Spleen (tissue), 7 donors: ENCODE measurements around the gene RAP2A.

Experiments used
- CTCF ChIP-seq, 11 experiments: fragments of 200-600 bp in 7 of 11; fragments of 450-650 bp in 4 of 11; sonication (generic) in 4 of 11; IDR thresholded peaks in 8 of 11; conservative IDR thresholded peaks in 3 of 11; 1 replicate in 7 of 11; 2 replicates in 4 of 11; pipeline versions ENCODE4 v1.4.0 to v1.8.0; 2016 to 2021; ENCODE audit warnings: antibody characterized with exemption in 11 of 11, inconsistent platforms in 4 of 11, mild to moderate bottlenecking in 1 of 11
- POLR2AphosphoS5 ChIP-seq, 3 donors: sonication (generic); formaldehyde crosslinking; IDR thresholded peaks; one replicate each; pipeline ENCODE4 v1.5.1; 2017; ENCODE audit warnings: antibody characterized with exemption in 3 of 3
- donor health status: DM: no; HTN: no; CAD: no; lungs with moderate emphysema.
- donor health status: DM: no; HTN: no; CAD: no.
- donor health status: DM: no; HTN: no; CAD: no.

GRCh38 chr13:97414392-97414791 is 19.6 kb upstream of the RAP2A start:
- TF ChIP-seq POLR2AphosphoS5 (IDR thresholded peaks at IDR 0.05) (no peak), CTCF (IDR thresholded peaks at IDR 0.05 in 8 of 11, conservative IDR thresholded peaks at IDR 0.05 in 3 of 11) (no peak)
